Measurements from ENCODE around the gene TMEM186. TPM values are rescaled to one million over a fixed set of nuclear protein-coding genes. Genes with fewer than 3 reads are reported as not detected.
"Not testable (repeated sequence)": the region's sequence is repeated elsewhere in the genome, so short reads cannot be mapped to it uniquely, and the experiment has no call there.

TMEM186 gene
- total and polyA plus RNA-seq, 2 donors: 6.3 to 14.2 TPM

DNA sequence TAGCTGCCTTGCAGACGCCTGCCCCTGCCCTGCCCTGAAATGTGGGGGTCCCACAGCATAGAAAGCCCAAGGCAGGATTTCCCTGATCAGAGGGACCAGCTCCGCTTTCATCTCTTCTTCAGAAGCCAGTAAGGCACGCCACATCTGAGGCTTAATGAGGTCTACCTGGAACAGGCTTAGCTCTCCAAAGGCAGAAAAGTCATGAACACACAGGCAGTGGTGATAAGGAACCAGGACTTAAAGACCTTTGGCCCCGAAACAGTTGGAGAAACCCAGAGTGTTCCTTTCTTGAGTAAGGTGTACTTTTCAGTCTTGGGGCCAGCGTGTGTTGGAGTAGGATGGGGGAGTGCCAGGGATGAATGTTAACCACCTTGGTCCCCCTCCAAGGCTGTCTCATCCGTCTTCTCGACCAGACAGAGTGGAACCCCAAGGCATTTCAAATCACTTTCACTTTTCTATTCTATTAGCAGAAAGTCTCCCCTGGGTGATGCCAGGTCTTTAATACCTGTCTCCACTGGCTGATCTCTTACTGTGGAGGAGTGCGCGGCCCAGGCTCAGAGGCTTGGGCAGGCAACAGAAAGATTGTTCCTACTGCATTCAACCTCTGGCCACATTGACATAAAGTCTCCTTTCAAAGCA, 43.9 kb downstream of the TMEM186 start:
- DNase-seq (ENCODE audit: low read depth in 6 of 9, low spot score in 9 of 9): no peak
- Histone ChIP-seq H3K4me3 (ENCODE audit: low read length in 2 of 2) (no peak overlapping the region), H3K36me3 (ENCODE audit: control insufficient read depth in 2 of 2, insufficient read depth in 2 of 2, low read length in 1 of 2) (peaks cover 0 to 3% of the 10 kb centered on the region in 2 donors), H3K27me3 (ENCODE audit: control insufficient read depth in 2 of 2, insufficient read depth in 1 of 2, low read length in 1 of 2) (no peaks in the 10 kb centered on the region), H3K4me1 (ENCODE audit: control insufficient read depth in 2 of 2, insufficient read depth in 2 of 2, low read length in 2 of 2) (no peaks in the 10 kb centered on the region), H3K9me3 (ENCODE audit: control insufficient read depth in 2 of 2, insufficient read depth in 1 of 2, low read length in 1 of 2) (no peaks in the 10 kb centered on the region), H3K27ac (ENCODE audit: low read depth in 1 of 2, low read length in 1 of 2) (no peak overlapping the region)
- 71% methylated on average over 9 of the region's 9 CpGs for WGBS

DNA sequence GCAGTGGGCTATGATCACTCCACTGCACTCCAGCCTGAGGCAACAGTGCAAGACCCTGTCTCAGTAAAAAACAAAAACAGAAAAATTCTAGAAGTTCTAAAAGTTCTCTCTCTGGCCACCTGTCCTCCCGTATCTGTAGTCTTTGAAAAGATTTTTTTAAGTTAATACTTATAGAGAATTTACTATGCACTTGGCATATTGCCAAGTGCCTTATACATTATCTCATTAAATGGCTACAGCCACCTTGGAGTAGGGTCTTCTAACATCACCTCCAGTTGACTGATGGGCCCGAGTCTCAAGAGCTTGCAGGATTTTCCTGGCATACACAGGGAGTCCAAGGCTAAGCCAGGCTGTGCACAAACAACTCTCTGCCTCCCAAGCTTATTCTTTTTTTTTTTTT, 44.7 kb downstream of the TMEM186 start:
- Histone ChIP-seq H3K9me3 (ENCODE audit: control insufficient read depth in 2 of 2, insufficient read depth in 1 of 2, low read length in 1 of 2) (no peaks in the 10 kb centered on the region), H3K36me3 (ENCODE audit: control insufficient read depth in 2 of 2, insufficient read depth in 2 of 2, low read length in 1 of 2) (peaks cover 0 to 3% of the 10 kb centered on the region in 2 donors), H3K27ac (ENCODE audit: low read depth in 1 of 2, low read length in 1 of 2) (no peak overlapping the region), H3K4me1 (ENCODE audit: control insufficient read depth in 2 of 2, insufficient read depth in 2 of 2, low read length in 2 of 2) (no peaks in the 10 kb centered on the region), H3K27me3 (ENCODE audit: control insufficient read depth in 2 of 2, insufficient read depth in 1 of 2, low read length in 1 of 2) (no peaks in the 10 kb centered on the region), H3K4me3 (ENCODE audit: low read length in 2 of 2) (no peak overlapping the region)
- no peak for DNase-seq (ENCODE audit: low read depth in 6 of 9, low spot score in 9 of 9)
- 48% methylated on average over 2 of the region's 2 CpGs for WGBS

DNA sequence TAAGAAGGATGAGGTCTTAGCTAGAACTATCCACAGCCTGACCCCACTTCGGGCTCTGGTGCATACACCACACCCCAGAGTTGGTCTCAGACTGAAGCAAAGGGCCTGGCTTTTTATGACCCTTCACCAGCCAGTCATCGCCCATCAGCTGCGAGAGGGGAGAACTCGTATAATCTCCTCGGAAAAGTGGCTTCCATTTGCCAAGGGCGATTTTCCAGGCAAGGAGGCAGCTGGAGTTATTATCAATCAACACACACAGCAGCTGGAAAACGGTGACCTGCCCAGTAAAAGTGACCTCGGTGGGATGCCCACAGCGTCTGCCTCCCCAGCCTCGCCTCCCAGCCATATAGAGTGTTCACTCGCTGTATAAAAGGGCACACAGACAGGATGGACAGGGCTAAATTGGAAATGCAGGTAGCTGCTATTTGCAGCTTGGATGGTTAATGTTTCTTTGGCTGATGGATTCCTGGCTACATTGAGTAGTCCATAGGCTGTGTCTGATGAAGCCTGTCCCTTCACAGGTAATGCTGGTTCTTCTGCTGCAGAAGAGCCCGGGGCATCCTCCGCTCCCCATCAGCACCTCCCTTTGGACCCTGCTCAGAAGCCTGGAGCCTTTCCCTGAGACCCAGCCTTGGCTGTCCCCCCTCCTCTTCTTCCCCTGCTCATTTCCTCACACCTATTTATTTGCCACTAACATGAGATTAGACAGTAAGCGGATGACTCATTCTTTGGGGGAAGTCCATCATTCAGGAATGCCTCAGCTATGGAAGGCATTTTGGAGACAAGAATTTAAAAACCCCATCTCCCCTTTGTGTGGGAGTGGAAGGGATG, 45.7 kb downstream of the TMEM186 start:
- H3K4me3 ChIP-seq (ENCODE audit: low read length in 2 of 2): no peak overlapping the region
- peaks cover 0 to 3% of the 10 kb centered on the region in 2 donors for H3K36me3 ChIP-seq (ENCODE audit: control insufficient read depth in 2 of 2, insufficient read depth in 2 of 2, low read length in 1 of 2)
- no peak overlapping the region for H3K27ac ChIP-seq (ENCODE audit: low read depth in 1 of 2, low read length in 1 of 2)
- no peaks in the 10 kb centered on the region for H3K27me3 ChIP-seq (ENCODE audit: control insufficient read depth in 2 of 2, insufficient read depth in 1 of 2, low read length in 1 of 2)
- H3K9me3 ChIP-seq (ENCODE audit: control insufficient read depth in 2 of 2, insufficient read depth in 1 of 2, low read length in 1 of 2): no peaks in the 10 kb centered on the region
- no peaks in the 10 kb centered on the region for H3K4me1 ChIP-seq (ENCODE audit: control insufficient read depth in 2 of 2, insufficient read depth in 2 of 2, low read length in 2 of 2)
- no peak for DNase-seq (ENCODE audit: low read depth in 6 of 9, low spot score in 9 of 9)
- WGBS: 91% methylated on average over 14 of the region's 14 CpGs

DNA sequence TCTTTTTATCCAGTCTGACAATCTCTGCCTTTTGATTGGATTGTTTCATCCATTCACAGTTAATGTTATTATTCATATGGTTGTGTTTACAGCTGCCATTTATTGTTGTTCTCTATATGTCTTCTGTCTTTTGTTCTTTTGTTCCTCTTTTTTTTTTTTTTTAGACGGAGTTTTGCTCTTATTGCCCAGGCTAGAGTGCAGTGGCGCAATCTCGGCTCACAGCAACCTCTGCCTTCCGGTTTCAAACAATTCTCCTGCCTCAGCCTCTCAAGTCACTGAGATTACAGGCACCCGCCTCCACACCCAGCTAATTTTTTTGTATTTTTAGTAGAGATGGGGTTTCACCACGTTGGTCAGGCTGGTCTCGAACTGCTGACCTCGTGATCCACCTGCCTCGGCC, 48.5 kb downstream of the TMEM186 start:
- DNase-seq (ENCODE audit: low read depth in 6 of 9, low spot score in 9 of 9): not testable (repeated sequence)

More for the DNA sequence above, 48.5 kb downstream of the TMEM186 start:
- 95% methylated on average over 9 of the region's 9 CpGs for WGBS
- not testable (repeated sequence) for H3K36me3 ChIP-seq (ENCODE audit: control insufficient read depth in 2 of 2, insufficient read depth in 2 of 2, low read length in 1 of 2); H3K27me3 ChIP-seq (ENCODE audit: control insufficient read depth in 2 of 2, insufficient read depth in 1 of 2, low read length in 1 of 2); H3K4me3 ChIP-seq (ENCODE audit: low read length in 2 of 2); H3K4me1 ChIP-seq (ENCODE audit: control insufficient read depth in 2 of 2, insufficient read depth in 2 of 2, low read length in 2 of 2); H3K27ac ChIP-seq (ENCODE audit: low read depth in 1 of 2, low read length in 1 of 2); H3K9me3 ChIP-seq (ENCODE audit: control insufficient read depth in 2 of 2, insufficient read depth in 1 of 2, low read length in 1 of 2)

Other genes starting within 250 kb of the TMEM186 start
- gene TMEM114, start 207.1 kb downstream of the TMEM186 start, total RNA-seq: 0.14 TPM
- gene TMEM114, start 207.1 kb downstream of the TMEM186 start, polyA plus RNA-seq: 0.34 TPM
- 11.1 TPM for gene METTL22, start 175.9 kb downstream of the TMEM186 start, total RNA-seq
- 27.5 TPM for gene METTL22, start 175.9 kb downstream of the TMEM186 start, polyA plus RNA-seq
- 3.4 TPM for gene ABAT, start 123.0 kb downstream of the TMEM186 start, total RNA-seq
- 8.6 TPM for gene ABAT, start 123.0 kb downstream of the TMEM186 start, polyA plus RNA-seq
- gene PMM2, start 200 bp upstream of the TMEM186 start, total RNA-seq: 13.8 TPM
- gene PMM2, start 200 bp upstream of the TMEM186 start, polyA plus RNA-seq: 18.6 TPM
- gene CARHSP1, start 71.4 kb upstream of the TMEM186 start, total RNA-seq: 86.7 TPM
- gene CARHSP1, start 71.4 kb upstream of the TMEM186 start, polyA plus RNA-seq: 100 TPM
- not detected for gene LITAFD, start 84.7 kb upstream of the TMEM186 start, total RNA-seq
- gene LITAFD, start 84.7 kb upstream of the TMEM186 start, polyA plus RNA-seq: not detected
- gene USP7, start 166.3 kb upstream of the TMEM186 start, total RNA-seq: 75.1 TPM
- gene USP7, start 166.3 kb upstream of the TMEM186 start, polyA plus RNA-seq: 58.3 TPM